HG02588 (cell line): ENCODE data around the gene SHB.

ENCODE experiments used
- ATAC-seq: cut with Tn5 transposase; IDR thresholded peaks from one replicate; pipeline ENCODE4 v1.9.1; 2021; ENCODE audit warnings: mild to moderate bottlenecking, moderate library complexity; ENCODE audit not compliant: unreplicated experiment

Gene SHB

GRCh38 chr9:37942621-37943344, 126.2 kb downstream of the SHB start:
- ATAC-seq, result no peak

GRCh38 chr9:37941253-37941652, 127.8 kb downstream of the SHB start:
- no peak for ATAC-seq

GRCh38 chr9:37939575-37940095, 129.4 kb downstream of the SHB start:
- no peak for ATAC-seq

DNA sequence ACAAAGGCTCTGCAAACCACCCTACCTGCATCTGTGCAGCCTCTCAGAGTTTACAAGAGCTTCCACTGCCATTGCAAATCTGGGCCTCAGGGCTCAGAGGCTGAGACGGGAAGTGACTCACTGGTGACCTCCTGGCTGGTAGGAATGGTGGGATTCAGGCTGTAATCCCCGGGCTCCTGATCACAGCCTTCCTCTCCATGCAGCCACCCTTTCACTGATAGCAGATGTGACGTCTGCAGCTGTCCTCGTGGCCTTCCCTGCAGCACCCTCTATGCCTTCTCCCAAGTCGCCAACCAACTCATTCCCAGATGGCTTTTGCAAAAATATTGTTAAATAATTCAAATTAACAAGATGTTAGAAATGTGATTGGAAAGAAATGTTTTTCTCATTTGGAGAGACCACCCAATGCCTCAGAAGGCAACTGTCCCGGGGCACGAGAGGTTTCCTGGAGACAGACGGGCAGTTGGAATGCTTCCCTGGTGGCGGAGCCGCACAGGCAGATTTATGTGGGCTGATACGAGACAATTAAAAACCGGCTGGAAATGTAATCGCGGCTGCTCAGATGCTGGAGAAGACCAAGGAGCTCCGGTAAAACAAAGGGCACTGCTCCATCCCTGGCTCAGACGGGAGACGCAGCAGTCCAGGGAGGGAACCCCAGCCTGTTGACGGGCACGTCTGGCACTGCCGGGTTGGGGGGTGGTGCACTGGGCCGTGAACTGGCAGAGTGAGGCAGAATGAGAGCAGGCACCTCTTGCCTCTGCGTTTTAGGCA, 130.7 kb downstream of the SHB start:
- ATAC-seq, result no peak

DNA sequence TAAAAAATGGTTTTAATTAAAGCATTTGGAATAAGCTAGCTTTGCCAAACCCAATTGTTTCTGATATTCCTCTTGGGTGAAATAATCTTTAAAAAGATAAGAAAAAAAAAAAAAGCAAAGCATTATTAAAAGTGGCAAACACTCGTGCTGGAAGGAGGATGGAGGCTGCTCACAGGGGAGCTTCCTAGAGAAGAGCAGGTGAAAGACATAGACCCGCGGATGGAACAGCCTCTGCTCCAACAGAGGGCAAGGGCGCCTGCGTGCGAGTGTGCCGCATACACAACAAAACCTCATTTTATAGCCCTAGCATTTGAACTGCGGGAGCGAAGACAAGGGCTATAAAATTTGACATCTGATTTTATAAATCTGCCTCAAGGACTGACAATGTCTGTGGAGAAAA, 131.7 kb downstream of the SHB start:
- ATAC-seq, result no peak

DNA sequence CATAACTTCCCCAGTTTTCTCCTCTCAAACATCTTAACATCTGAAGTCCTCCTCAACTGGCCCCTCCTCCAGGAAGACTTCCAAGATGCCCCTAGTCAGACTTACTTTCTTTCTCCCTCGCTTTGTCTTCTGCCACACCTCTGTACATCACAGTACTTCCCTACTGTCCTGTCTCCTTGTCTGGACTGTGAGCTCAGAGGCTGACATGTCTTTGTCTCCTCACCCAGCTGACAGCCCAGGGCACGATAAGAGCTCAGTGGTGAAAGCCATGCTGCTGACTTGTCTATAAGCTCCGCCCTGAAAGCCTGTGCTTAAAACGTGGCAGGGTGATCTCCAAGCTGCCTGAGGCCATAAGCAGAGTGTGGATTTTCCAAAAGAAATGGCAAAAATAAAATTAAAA, 132.1 kb downstream of the SHB start:
- no peak for ATAC-seq

GRCh38 chr9:37936376-37936775, 132.7 kb downstream of the SHB start:
- ATAC-seq, result no peak

DNA sequence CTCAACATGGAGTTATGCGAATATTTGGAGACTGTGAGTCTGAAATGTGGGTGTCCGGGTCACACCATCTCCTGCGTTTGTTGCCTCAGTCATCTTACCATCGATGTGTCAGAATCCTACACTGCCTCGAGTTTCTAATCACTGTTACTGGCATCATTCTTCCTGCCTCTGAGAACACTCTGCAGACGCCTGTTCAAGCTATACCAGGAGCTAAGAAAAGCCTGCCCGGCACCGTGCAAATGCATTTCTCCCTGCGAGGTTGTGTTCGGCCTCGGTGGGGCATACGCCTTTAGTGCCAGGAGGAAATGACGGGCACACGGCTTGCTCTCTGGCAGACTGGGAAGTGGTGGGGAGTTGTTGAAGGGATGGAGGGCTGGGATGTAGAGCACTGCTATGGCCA, 133.9 kb downstream of the SHB start:
- no peak for ATAC-seq

GRCh38 chr9:37931592-37931991, 137.4 kb downstream of the SHB start:
- ATAC-seq, result no peak

- no peak for ATAC-seq
Observed at GRCh38 chr9:37929441-37929895, 139.6 kb downstream of the SHB start.

GRCh38 chr9:37928552-37929430, 140.2 kb downstream of the SHB start:
- no peak for ATAC-seq

DNA sequence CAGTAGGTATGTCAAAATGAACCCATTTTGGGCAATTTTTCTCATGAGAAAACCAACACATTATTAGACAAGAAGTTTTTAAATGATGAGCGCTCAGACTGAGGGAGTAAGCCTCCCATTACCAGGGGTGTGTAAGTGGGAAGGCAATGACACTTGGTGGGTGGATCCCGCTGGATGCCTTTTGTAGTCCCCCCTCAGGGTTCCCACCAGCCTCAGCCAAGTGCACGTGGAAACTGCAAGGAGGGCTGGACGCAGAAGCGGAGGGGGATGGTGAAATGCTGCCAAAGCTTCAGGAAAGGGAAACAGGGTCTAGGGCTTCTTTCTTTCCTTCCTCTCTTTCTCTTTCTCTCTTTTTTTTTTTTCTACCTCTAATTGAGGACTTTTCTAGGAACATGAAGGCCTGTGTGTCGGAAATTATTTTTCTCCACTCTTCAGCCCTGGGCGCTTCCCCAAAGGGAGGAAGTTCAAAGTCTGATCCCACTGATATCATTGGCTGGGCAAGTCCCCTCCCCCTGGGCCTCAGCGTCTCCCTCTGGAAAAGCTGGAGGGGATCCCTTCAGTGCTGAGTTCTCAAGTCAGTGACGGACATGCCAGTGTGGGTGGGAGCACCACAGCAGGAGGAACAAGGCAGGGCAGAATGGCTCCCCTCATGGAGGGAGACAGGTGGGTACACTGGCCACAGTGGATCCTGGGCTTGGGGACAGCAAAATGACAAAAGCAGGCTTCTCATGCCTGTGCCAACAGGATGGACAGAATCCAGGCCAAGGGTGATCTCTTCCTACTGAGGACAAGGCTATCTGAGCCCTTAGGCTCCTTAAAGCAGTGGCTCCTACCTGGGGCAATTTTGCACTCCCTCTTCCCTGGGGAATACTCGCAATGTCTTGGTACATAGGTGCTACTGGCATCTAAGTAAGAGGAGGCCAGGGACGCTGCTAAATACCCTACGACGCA, 141.2 kb downstream of the SHB start:
- no peak for ATAC-seq

DNA sequence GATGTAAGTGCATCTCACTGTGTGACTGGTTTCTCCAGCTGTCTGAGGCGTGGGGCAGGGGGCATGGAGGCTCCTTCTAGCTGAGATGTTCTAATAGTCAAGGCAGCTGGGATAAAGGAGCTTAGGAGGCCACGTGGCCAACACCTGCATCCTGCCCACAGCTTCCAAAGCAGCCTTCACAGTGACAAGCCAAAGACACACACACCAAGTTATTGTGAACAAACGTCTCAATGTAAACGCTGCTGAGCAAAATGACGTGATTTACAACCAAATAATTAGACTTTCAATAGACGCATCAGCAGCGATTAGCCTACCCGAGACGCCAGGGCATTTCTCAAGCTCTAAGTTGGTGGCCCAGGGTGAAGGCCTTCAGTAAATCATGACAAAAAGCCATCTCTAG, 141.9 kb downstream of the SHB start:
- no peak for ATAC-seq

DNA sequence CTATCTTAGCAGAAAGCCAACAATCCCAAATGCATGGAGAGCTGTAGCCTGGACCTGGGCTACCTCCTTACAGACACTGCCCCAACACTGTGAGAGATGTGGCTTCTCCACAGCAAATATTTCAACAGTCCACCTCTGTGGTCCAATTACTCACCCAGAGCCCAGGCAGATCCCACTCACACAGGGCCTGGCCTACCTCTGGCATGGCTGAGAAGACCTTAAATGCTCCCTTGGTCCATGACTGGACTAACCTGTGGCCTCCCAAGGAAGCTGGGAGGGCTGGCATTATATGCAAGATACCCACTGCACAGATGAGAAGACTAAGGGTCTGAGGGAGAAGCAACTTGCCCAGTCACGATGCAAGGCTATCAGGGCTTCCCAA, 142.3 kb downstream of the SHB start:
- no peak for ATAC-seq

DNA sequence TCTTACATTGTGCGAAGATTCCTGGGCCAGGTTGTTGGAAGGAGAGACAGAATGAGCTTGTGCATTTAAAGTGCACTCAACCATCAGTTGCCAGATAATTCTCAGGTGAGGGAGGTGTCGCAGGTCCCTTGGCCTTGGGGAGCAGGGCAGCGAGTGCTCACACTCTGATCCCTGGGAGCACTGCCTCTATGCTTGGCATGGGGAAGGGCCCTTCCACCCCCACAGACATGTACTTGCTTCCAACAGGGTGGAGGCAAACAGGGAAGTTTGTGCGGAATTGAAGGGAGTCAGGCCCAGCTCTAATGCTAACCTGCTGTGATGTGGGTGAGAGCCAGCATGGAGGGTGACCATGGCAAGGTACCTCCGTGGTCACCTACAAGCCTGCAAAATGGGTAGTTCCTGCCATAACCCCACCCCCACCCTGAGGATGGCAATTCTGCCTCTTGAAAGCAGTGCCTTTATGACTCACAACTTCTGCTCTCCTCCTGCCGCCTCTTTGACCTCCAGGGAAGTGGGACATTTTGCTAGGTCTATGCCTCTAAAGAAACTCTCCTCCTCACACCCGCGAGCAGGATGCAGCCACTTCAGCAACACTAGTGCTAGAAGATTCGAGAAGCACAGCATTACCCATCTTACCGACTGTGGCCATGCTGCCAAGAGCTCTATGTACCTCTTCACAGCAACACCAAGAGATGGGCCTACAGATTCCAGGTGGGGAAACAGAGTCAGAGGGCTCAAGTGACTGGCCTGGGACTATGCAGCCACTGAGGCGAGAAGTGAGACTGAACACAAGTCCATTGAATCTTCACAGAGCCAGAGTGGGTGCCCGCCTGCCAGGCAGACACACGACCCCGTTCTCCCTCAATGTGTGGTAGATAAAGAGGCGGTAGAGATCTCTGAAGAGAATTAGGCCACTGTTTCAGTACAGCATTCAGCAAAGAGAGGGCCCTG, 143.0 kb downstream of the SHB start:
- no peak for ATAC-seq

- ATAC-seq, result no peak
Observed at GRCh38 chr9:37925006-37925405, 144.0 kb downstream of the SHB start.

DNA sequence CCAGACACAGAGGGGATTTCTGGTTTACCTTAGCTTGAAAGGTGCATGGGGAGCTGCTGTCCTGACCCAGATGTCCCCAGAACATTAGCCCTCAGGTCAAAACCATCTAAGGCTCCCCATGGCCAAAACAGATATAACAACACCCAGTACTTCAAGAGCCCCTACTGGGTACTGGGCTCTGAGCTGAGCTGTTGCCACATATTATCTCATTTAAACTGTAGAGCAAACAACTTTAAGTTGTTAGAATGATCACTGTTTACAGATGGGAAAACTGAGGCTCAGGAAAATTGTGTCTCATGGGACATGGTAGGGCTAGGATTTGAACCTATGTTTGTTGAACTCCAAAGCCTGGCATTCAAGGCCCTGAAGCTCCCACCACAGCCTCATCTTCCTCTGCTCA, 144.5 kb downstream of the SHB start:
- no peak for ATAC-seq

GRCh38 chr9:37923796-37924427, 145.1 kb downstream of the SHB start:
- ATAC-seq, result no peak
